Testis (tissue), 2 donors: ENCODE measurements around the gene PGC.

Experiments
- POLR2A ChIP-seq: fragments of 450-650 bp; IDR thresholded peaks from one replicate; pipeline ENCODE4 v1.6.1; 2017; ENCODE audit warnings: antibody characterized with exemption, mild to moderate bottlenecking, moderate library complexity
- TF ChIP-seq, protein P1 (sequence below), 3 experiments: fragments of 450-650 bp in 2 of 3; fragments of 200-600 bp in 1 of 3; sonication (generic) in 1 of 3; IDR thresholded peaks; one replicate each; pipeline ENCODE4 v1.5.1; 2016 to 2019; ENCODE audit warnings: antibody characterized with exemption in 3 of 3, mild to moderate bottlenecking in 2 of 3, moderate library complexity in 1 of 3

DNA sequence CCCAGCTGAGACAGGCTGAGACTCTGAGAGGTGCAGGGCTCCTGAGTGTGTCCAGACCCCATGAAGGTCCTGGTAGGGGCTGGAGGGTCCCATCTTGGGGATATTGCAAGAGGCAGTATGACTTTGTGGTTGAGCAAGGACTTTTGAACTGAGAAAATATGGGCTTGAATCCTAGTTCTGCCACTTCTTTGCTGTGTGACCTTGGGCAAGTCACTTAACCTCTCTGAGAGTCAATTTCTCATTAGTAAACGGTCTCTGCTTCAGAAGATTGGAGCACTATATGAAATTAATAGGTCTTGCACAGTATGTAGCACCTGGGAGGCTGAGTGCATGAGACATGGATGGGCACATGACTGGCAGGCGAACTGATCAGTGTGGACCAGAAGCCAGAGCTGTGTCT lies 54.5 kb downstream of the PGC start:
- TF ChIP-seq, protein P1, sequence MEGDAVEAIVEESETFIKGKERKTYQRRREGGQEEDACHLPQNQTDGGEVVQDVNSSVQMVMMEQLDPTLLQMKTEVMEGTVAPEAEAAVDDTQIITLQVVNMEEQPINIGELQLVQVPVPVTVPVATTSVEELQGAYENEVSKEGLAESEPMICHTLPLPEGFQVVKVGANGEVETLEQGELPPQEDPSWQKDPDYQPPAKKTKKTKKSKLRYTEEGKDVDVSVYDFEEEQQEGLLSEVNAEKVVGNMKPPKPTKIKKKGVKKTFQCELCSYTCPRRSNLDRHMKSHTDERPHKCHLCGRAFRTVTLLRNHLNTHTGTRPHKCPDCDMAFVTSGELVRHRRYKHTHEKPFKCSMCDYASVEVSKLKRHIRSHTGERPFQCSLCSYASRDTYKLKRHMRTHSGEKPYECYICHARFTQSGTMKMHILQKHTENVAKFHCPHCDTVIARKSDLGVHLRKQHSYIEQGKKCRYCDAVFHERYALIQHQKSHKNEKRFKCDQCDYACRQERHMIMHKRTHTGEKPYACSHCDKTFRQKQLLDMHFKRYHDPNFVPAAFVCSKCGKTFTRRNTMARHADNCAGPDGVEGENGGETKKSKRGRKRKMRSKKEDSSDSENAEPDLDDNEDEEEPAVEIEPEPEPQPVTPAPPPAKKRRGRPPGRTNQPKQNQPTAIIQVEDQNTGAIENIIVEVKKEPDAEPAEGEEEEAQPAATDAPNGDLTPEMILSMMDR (IDR thresholded peaks at IDR 0.05): no peak
- no peak for TF ChIP-seq POLR2A
